Gastrocnemius medialis (tissue), 4 donors: ENCODE data around the gene LRRC8C. TPM values are rescaled to one million over a fixed set of nuclear protein-coding genes. Genes with fewer than 3 reads are reported as not detected.

Experiments
- ATAC-seq, 2 donors: fragments of 150-250 bp; one replicate each; pipeline ENCODE4 v1.9.1; 2016
- DNase-seq, 2 donors: peaks; one replicate each; pipeline ENCODE4 v3.0.0-alpha.2; 2019
- H3K27ac ChIP-seq, 4 donors: fragments of 200-600 bp; sonication (generic); 1 replicate in 1 of 4; 2 replicates in 3 of 4; pipeline ENCODE4 v1.5.1; 2016 to 2018; ENCODE audit warnings: mild to moderate bottlenecking in 2 of 4, moderate library complexity in 1 of 4
- H3K27me3 ChIP-seq, 3 donors: fragments of 200-600 bp; sonication (generic) in 2 of 3; 1 replicate in 1 of 3; 2 replicates in 2 of 3; pipeline versions ENCODE4 v1.5.1 to v1.6.0; 2016 to 2019; ENCODE audit warnings: mild to moderate bottlenecking in 1 of 3, moderate library complexity in 1 of 3
- H3K36me3 ChIP-seq, 2 donors: fragments of 200-600 bp; sonication (generic) in 1 of 2; one replicate each; pipeline ENCODE4 v1.5.1; 2017 to 2018
- H3K4me1 ChIP-seq, 2 donors: fragments of 200-600 bp; sonication (generic) in 1 of 2; one replicate each; pipeline ENCODE4 v1.5.1; 2016 to 2017; ENCODE audit warnings: mild to moderate bottlenecking in 2 of 2
- H3K4me3 ChIP-seq, 4 donors: fragments of 200-600 bp; sonication (generic) in 3 of 4; 1 replicate in 1 of 4; 2 replicates in 3 of 4; pipeline ENCODE4 v1.5.1; 2016 to 2019; ENCODE audit warnings: mild to moderate bottlenecking in 2 of 4
- H3K9me3 ChIP-seq, 3 donors: fragments of 200-600 bp; sonication (generic) in 2 of 3; 1 replicate in 1 of 3; 2 replicates in 2 of 3; pipeline ENCODE4 v1.5.1; 2016 to 2019
- CTCF ChIP-seq, 5 experiments: fragments of 450-650 bp in 3 of 5; fragments of 200-600 bp in 2 of 5; sonication (generic) in 2 of 5; IDR thresholded peaks in 4 of 5; conservative IDR thresholded peaks in 1 of 5; 1 replicate in 4 of 5; 2 replicates in 1 of 5; pipeline ENCODE4 v1.5.1; 2016 to 2019; ENCODE audit warnings: antibody characterized with exemption in 5 of 5, mild to moderate bottlenecking in 3 of 5, moderate library complexity in 3 of 5
- POLR2A ChIP-seq, 2 donors: fragments of 450-650 bp; IDR thresholded peaks; one replicate each; pipeline ENCODE4 v1.6.1; 2017; ENCODE audit warnings: antibody characterized with exemption in 2 of 2, mild to moderate bottlenecking in 2 of 2, moderate library complexity in 2 of 2
- in situ Hi-C, 4 donors: fragments of 200-750 bp; cut with MboI; loops; one replicate each; pipeline versions ENCODE4 v1.15.0 to v1.8.0; 2017; ENCODE audit warnings: low sequenced_read_pairs in 4 of 4
- intact Hi-C: fragments of 100-400 bp; cut with DNase I; formaldehyde crosslinking; loops from one replicate; pipeline ENCODE4 v1.15.1; 2023; ENCODE audit warnings: low total_unique reads
- total RNA-seq, 4 donors: library from RNA; depleted of rRNA; stranded (reverse); fragments of >200 nt; gene quantifications; one replicate each; pipeline versions ENCODE4 v1.1.0 to v1.2.3, GENCODE V29; 2016

The LRRC8C gene
- total RNA-seq, 4 donors from 2014 or later: 2.9 to 5.8 (median 4.1) TPM

GRCh38 chr1:89698624-89699023, 65.7 kb downstream of the LRRC8C start:
- DNase-seq (no peak), ATAC-seq (no peak)
- no peaks in the 10 kb centered on the region for H3K27me3 ChIP-seq
- no peaks in the 10 kb centered on the region for H3K9me3 ChIP-seq
- peak overlapping the region in 2 of 4 donors; percentile 0 to 31 for H3K27ac ChIP-seq
- in situ Hi-C loops: no loop called here
- TF ChIP-seq CTCF (IDR thresholded peaks at IDR 0.05 in 4 of 5, conservative IDR thresholded peaks at IDR 0.05 in 1 of 5): no peak
- peaks cover 4 to 28% of the 10 kb centered on the region in 2 donors for H3K4me1 ChIP-seq
- intact Hi-C loops: loop anchor here (10.0 kb wide), 1 partner anchor 56 kb away; no protein-coding TSS in a partner anchor
- no peaks in the 10 kb centered on the region for H3K36me3 ChIP-seq
- no peak overlapping the region for H3K4me3 ChIP-seq

- no peak for TF ChIP-seq CTCF (IDR thresholded peaks at IDR 0.05 in 4 of 5, conservative IDR thresholded peaks at IDR 0.05 in 1 of 5)
- TF ChIP-seq POLR2A (IDR thresholded peaks at IDR 0.05): no peak
- peaks cover 4 to 24% of the 10 kb centered on the region in 2 donors for H3K4me1 ChIP-seq
- intact Hi-C loops: loop anchor here (10.0 kb wide), 1 partner anchor 55 kb away; no protein-coding TSS in a partner anchor
- H3K4me3 ChIP-seq: no peak overlapping the region
- no peaks in the 10 kb centered on the region for H3K36me3 ChIP-seq
- ATAC-seq (no peak), DNase-seq (no peak)
- no peak overlapping the region for H3K27ac ChIP-seq
- in situ Hi-C loops: no loop called here
- no peaks in the 10 kb centered on the region for H3K9me3 ChIP-seq
- H3K27me3 ChIP-seq: no peaks in the 10 kb centered on the region
These were observed 66.6 kb downstream of the LRRC8C start for GRCh38 chr1:89699451-89699986.

- intact Hi-C loops: no loop called here
These were observed 68.9 kb downstream of the LRRC8C start for GRCh38 chr1:89701746-89702241.

GRCh38 chr1:89702520-89703045, 69.7 kb downstream of the LRRC8C start:
- H3K4me1 ChIP-seq: peaks cover 0 to 5% of the 10 kb centered on the region in 2 donors
- DNase-seq (no peak), ATAC-seq (no peak)
- intact Hi-C loops (no loop called here), in situ Hi-C loops (no loop called here)
- no peak overlapping the region for H3K4me3 ChIP-seq
- no peak overlapping the region for H3K27ac ChIP-seq
- no peaks in the 10 kb centered on the region for H3K9me3 ChIP-seq
- H3K27me3 ChIP-seq: no peaks in the 10 kb centered on the region
- TF ChIP-seq CTCF (IDR thresholded peaks at IDR 0.05 in 4 of 5, conservative IDR thresholded peaks at IDR 0.05 in 1 of 5) (no peak), POLR2A (IDR thresholded peaks at IDR 0.05) (no peak)
- no peaks in the 10 kb centered on the region for H3K36me3 ChIP-seq

More at GRCh38 chr1:89701746-89702241, 68.9 kb downstream of the LRRC8C start:
- Histone ChIP-seq H3K4me1 (peaks cover 0 to 5% of the 10 kb centered on the region in 2 donors), H3K27me3 (no peaks in the 10 kb centered on the region), H3K4me3 (no peak overlapping the region), H3K9me3 (no peaks in the 10 kb centered on the region), H3K27ac (no peak overlapping the region), H3K36me3 (no peaks in the 10 kb centered on the region)
- ATAC-seq (no peak), DNase-seq (no peak)
- TF ChIP-seq POLR2A (IDR thresholded peaks at IDR 0.05) (no peak), CTCF (IDR thresholded peaks at IDR 0.05 in 4 of 5, conservative IDR thresholded peaks at IDR 0.05 in 1 of 5) (no peak)
- in situ Hi-C loops: no loop called here
